Activated CD4-positive, CD25-positive, alpha-beta regulatory T cell treated with anti-CD3 and anti-CD28 coated beads, Interleukin-2, amount 50 U/mL, for 72 hours (primary cell): ENCODE measurements around the gene IFITM5.
"Not testable (repeated sequence)": the region's sequence is repeated elsewhere in the genome, so short reads cannot be mapped to it uniquely, and the experiment has no call there.

Experiments
- DNase-seq: peaks from one replicate; pipeline ENCODE4 v3.0.0; 2021

The IFITM5 gene

GRCh38 chr11:311013-311748 is 11.9 kb upstream of the IFITM5 start:
- peak; percentile 38 for DNase-seq

- DNase-seq, result not testable (repeated sequence)
Observed at GRCh38 chr11:309979-310572, 10.8 kb upstream of the IFITM5 start.

DNA sequence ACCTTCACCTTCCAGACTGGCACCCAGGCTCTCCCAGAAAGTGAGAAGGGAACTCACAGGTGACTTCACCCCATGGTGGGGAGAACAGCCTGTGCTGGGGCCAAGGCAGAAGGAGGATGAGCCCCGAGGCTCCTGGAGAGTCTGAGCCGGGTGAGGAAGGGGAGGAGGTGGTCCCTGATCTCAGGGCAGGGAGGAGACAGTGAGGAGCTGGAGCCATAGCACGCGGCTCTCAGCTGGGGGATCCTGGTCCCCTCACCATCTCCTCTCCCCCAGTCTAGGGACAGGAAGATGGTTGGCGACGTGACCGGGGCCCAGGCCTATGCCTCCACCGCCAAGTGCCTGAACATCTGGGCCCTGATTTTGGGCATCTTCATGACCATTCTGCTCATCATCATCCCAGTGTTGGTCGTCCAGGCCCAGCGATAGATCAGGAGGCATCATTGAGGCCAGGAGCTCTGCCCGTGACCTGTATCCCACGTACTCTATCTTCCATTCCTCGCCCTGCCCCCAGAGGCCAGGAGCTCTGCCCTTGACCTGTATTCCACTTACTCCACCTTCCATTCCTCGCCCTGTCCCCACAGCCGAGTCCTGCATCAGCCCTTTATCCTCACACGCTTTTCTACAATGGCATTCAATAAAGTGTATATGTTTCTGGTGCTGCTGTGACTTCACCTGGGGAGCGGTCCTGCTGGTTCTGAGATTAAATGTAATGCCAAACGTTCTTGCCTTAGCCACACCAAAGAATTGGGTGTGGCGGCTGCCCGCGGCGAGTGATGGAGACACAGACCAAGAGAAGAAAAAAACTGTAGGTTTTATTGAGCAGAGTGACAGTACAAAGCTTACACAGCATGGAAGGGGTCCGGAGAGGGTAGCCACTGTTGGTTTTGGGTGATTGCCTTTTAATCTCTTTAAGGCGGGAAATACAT is 9.7 kb upstream of the IFITM5 start:
- DNase-seq, result not testable (repeated sequence)

DNA sequence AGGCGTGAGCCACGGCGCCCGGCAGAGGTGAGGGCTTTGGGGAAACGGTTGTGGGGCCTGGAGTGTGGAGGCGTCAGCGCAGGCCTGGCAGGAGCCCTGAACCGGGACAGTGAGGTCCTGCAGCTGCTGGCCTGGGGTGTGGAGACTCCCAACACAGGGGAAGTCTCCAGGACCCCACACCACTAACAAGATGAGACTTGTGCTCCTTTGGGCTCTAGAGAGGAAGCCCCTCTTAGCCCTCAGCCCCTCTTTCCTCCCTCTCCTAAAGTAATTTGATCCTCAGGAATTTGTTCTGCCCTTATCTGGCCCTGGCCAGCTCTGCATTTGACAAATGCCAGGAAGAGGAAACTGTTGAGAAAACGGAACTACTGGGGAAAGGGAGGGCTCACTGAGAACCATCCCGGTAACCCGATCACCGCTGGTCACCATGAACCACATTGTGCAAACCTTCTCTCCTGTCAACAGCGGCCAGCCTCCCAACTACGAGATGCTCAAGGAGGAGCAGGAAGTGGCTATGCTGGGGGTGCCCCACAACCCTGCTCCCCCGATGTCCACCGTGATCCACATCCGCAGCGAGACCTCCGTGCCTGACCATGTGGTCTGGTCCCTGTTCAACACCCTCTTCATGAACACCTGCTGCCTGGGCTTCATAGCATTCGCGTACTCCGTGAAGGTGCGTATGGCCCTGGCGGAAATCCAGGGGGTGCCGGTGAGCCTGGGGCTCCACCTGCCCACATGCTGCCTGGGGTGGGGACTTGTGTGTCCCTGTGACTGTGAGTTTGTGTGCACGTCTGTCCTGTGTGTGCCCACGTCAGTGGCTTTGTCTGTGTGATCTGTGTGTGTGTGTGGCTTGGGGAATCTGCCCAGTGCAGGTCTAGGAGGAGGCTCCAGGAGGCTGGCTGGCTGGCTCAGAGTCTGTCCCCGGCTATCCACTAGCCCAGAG is 8.7 kb upstream of the IFITM5 start, which contains the start of gene IFITM2:
IFITM2 (plus strand) TSS at position 51 of the 943 bp plus-strand sequence; CDS start at position 428, 377 bp downstream.
- not testable (repeated sequence) for DNase-seq

DNA sequence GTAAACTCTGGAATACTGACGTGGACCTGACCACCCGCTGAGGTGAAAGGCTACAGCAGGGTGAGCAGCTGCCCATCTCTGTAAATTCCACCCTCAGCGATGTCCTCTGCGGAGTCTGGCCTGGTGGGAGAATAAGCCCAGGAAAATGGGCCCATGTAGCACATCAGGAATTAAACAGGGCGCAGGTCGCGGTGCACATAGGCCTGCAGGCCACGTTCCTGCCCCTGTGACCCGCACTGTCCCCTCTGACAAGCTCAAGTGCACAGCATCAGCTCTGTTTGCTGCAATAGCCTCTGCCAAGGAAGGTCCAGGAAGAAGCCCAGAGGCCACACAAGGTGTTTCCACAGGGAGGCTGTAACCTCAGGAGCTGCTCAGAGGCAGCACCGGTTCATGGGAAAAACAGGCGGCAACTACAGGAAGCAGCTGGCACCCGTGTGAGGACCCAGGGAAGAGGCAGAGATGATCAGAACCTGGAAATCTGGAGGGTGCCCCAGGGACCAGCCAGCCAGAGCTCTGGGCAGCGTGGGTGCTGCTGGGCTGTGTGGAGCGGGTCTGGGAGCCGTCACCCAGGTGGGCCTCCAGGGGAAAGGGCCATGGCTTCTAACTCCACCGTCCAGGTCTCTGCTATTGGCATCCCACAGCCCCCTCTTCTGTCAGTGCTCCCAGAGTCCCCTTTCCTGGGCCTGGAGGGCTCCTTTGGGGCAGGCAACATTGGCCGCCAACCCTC is 7.5 kb upstream of the IFITM5 start:
- no peak for DNase-seq

DNA sequence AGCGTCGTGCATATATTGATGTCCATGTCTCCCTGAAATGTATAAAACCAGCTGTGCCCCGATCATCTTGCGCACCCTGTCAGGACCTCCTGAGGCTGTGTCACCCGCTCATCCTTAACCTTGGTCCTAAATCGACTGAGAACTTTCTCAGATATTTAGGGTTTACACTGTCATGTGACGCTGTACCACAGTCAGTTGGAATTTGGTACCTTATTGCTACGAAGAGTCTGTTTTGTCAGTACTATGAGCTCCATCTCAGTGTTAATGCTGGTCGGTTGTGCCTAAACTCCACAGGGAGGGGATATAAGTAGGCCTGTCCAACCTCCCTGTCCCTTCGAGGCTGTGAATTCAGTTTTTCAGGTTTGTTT is 6.5 kb upstream of the IFITM5 start:
- no peak for DNase-seq

- DNase-seq, result no peak
Observed at GRCh38 chr11:304915-305843, 5.9 kb upstream of the IFITM5 start.

DNA sequence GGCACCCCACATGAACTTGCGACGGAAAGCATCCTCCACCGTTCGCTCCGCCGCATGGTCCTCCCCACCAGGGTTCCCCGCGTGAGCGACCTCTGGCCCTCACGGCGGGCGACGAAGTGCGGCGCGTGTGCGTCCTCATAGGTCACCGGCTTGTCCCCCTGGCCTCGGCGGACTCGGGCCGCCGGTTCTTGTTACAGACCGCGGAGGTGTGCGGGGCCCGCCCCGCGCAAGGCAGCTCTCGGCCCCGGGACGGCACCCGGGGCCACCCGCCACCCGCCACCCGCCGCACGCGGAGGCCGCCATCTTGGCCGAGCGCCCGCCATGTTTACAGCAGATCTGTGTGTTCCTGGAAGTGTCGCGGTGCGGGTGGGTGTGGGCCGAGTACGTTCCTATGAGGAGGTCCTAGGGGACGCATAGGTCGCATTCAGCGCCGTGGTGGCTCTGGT is 4.8 kb upstream of the IFITM5 start:
- no peak for DNase-seq

DNA sequence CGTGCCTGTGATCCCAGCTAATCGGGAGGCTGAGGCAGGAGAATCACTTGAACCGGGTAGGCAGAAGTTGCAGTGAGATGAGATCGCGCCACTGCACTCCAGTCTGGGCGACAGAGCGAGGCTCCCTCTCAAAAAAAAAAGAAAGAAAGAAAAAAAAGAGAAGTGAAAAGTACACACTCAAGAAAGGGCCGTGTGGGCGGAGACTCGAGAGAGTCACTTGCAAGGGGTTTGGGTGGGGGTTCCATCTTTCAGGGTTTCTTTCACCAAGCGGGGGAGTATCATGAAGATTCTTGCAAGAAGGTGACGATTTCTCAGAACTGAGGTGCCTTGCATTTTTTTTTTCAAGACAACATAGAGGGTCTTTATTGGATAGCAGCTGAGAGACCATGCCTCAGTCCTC is 4.0 kb upstream of the IFITM5 start:
- DNase-seq, result no peak

DNA sequence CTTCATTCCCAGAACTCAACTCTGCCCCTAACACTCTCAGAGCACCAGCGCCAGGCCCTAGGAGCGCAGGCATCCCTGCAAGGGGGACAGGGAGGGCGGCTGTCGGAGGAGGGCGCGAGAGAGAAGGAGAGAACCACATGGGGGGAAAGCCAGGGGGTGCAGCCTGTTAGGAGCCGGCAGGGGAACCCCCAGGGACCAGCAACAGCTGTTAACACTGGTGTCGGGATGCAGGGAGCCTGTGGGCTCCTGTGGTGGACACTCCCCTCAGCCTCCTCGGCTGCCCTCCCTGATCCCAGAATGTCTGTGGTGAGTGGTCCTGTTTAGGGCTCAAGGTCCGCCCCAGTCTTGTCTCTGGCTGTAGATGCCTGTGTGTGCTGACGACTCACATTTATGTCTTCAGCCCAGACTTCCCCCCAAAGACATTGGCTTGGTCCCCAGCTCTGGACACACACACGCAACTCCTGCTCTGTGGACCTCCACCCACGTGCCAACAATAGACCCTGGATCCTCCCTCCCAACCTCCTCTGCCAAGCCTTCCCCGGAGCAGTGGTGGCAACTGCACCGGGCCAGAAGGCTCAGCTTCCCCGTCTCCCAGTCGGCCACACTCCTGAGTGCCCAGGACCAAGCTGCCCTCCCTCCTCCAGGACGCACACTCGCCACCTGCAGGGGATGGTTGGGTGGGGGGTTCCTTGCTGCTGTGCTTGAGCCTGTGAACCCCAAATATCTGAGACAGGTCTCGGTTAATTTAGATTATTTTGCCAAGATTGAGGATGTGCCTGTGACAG is 817 bp upstream of the IFITM5 start:
- no peak for DNase-seq

DNA sequence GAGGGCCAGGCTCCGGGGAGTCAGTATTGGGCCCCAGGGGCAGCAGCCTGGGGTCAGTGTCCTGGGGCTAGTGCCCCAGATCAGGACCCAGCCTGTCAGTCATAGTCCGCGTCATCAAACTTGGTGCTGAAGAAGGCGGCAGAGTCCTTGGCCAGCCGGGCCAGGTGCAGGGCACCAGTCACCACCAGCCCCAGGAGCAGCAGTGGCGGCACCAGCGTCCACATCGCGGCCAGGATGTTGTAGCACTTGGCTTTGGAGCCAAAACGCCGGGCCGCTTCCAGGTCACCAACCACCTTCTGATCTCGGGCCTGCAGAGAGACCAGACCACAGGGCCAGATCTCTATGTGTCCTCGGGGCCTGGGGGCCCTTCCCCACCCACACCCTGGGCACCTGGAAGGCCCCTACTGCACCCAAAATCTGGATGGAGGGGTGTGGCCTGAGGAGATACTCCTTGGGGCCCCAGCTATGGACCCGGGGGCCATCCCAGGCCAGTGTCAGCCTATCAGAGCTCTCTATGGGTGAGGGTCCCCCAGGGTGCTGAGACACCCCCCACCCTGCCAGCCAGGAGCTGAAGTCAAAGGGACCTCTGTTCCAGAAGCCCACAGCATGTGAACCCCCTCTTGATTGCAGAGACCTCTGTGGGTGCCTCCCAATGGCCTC is 790 bp downstream of the IFITM5 start:
- peak; percentile 32 for DNase-seq

DNA sequence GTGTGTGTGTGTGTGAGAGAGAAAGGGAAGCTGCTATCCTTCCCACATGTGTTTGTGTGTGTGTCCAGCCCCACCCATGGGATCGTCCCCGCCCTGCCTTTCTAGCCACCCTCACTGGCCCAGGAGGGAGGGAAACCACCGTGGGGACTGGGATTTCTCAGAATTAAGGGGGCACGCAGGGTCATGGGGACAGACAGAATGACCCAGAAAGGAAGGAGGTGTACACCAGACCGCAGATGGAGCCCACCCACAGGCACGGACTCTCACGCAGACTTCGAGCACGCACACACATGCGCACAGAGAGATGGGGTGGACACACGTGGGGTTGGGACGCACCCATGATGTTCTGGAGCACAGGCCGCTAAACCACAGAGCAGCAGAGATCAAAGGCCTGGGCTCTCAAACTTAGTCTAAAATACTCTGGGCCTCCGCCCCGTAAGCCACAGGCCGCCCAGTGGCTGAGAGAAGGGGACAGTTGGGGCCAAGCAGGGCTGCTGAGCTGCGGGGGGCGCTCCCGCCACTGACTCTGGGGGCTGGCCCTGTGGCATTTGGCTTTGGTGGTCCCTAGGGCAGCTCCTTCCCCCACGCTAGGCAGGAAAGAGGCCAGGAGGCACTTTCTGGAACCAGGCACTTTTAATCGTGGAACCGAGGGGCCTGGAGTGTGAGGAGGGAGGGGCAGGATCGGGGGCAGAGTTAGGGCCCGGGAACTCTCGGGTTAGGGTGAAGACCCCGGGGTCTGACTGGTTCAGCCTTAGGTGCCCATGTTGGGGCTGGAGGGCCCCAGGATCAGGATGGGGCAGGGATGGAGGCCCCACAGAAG is 1.5 kb downstream of the IFITM5 start:
- peak; percentile 56 for DNase-seq

DNA sequence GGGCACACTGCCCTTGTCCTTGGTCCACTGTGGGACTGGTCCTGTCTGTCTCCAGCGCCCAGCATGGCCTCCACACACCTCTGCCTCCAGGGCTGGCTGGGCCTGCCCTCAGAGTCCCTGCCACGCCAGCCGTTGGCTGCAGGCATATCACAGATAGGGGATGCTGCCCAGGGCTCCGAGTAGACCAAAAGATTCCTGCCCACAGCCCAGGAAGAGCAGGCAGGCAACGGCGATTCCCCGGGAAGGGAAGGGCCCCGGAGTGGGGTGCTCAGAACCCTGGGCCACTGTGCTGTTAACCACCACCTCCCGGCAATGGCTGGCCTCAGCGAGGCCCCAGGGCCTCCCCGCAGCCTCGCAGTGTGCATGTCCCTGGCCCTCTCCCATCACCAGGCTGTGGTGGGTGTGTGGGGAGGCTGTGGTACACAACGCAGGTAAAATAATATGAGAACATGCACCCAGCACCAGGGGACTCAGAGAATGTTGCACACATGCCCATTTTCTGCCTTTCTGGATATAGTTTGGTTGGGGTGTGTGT is 2.2 kb downstream of the IFITM5 start:
- DNase-seq, result peak; percentile 33

- no peak for DNase-seq
Observed at GRCh38 chr11:296171-297050, 2.9 kb downstream of the IFITM5 start.

- DNase-seq, result no peak
Observed at GRCh38 chr11:295351-296170, 3.8 kb downstream of the IFITM5 start.

DNA sequence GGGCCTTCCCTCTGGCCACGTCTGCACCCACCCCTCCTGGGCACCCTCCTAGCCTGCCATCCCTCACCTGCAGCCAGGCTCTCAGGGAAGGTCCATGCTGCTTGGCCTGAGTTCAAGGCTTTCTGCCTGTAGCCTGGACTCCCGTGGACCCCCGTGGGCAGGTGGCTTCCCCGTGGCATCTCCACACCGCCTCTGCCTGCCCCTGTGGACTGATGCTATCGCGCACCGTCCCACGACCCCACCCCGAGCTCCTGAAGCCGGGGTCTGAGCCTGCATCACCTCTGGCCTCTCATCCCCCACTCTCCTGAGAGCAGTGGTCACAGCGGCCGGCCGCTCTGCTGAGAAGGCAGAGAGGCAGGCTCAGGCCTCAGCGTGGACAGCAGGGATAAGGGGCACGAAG is 4.5 kb downstream of the IFITM5 start:
- no peak for DNase-seq
